ENCODE data around the gene FCGR3B.
"Not testable (repeated sequence)": the region's sequence is repeated elsewhere in the genome, so short reads cannot be mapped to it uniquely, and the experiment has no call there.

Gene FCGR3B
- 0 reads per million in 2 donors for total RNA-seq

GRCh38 chr1:161631076-161631475 lies at the start of gene FCGR3B:
Gene FCGR3B, minus strand, starts transcription at chr1:161631176. Its CDS starts 82 bp downstream, at chr1:161631094.
- no peak for DNase-seq

- DNase-seq = no peak
Observed at GRCh38 chr1:161678500-161678899, 47.5 kb upstream of the FCGR3B start.

GRCh38 chr1:161676958-161677689 lies 46.1 kb upstream of the FCGR3B start:
- no peak for DNase-seq

- no peak for DNase-seq
Observed at GRCh38 chr1:161676441-161676840, 45.5 kb upstream of the FCGR3B start.

- not testable (repeated sequence) for DNase-seq
Observed at GRCh38 chr1:161674908-161675307, 43.9 kb upstream of the FCGR3B start.

GRCh38 chr1:161674447-161674846 lies 43.5 kb upstream of the FCGR3B start:
- DNase-seq = not testable (repeated sequence)

GRCh38 chr1:161673437-161673836 lies 42.5 kb upstream of the FCGR3B start:
- DNase-seq = not testable (repeated sequence)

GRCh38 chr1:161671045-161672020 lies 40.4 kb upstream of the FCGR3B start:
- peak in 1 of 5 experiments; percentile 1 for DNase-seq

GRCh38 chr1:161664689-161665088 lies 33.7 kb upstream of the FCGR3B start:
- not testable (repeated sequence) for DNase-seq

GRCh38 chr1:161663569-161663968 lies 32.6 kb upstream of the FCGR3B start:
- not testable (repeated sequence) for DNase-seq

- not testable (repeated sequence) for DNase-seq
Observed at GRCh38 chr1:161662684-161663339, 31.8 kb upstream of the FCGR3B start, which contains the start of gene FCGR2B. Gene FCGR2B, plus strand, starts transcription at chr1:161663143. Its CDS starts 99 bp downstream, at chr1:161663242.

GRCh38 chr1:161661660-161662311 lies 30.8 kb upstream of the FCGR3B start:
- DNase-seq = peak in 1 of 5 experiments; percentile 13

GRCh38 chr1:161658524-161658923 lies 27.5 kb upstream of the FCGR3B start:
- DNase-seq = not testable (repeated sequence)

- not testable (repeated sequence) for DNase-seq
Observed at GRCh38 chr1:161653971-161654370, 23.0 kb upstream of the FCGR3B start.

- not testable (repeated sequence) for DNase-seq
Observed at GRCh38 chr1:161653541-161653940, 22.6 kb upstream of the FCGR3B start.

GRCh38 chr1:161647507-161648360 lies 16.8 kb upstream of the FCGR3B start:
- peak in 1 of 5 experiments; percentile 34 for DNase-seq

- not testable (repeated sequence) for DNase-seq
Observed at GRCh38 chr1:161644855-161645254, 13.9 kb upstream of the FCGR3B start.

- not testable (repeated sequence) for DNase-seq
Observed at GRCh38 chr1:161643481-161644208, 12.7 kb upstream of the FCGR3B start.

GRCh38 chr1:161642697-161643096 lies 11.7 kb upstream of the FCGR3B start:
- DNase-seq = peak in 1 of 5 experiments; percentile 10

- not testable (repeated sequence) for DNase-seq
Observed at GRCh38 chr1:161639203-161639602, 8.2 kb upstream of the FCGR3B start.
